Prostate gland (tissue), 2 donors: Measurements from ENCODE around the gene NAT14. TPM values are rescaled to one million over a fixed set of nuclear protein-coding genes. Genes with fewer than 3 reads are reported as not detected.

ENCODE experiments used
- DNase-seq: peaks from one replicate; pipeline ENCODE4 v3.0.0-alpha.2; 2019; ENCODE audit warnings: low spot score
- H3K27ac ChIP-seq, 2 donors: fragments of 200-600 bp; sonication (generic); 2 replicates each; pipeline ENCODE4 v1.5.1; 2017 to 2019
- H3K27me3 ChIP-seq: fragments of 200-600 bp; sonication (generic); replicated peaks from 2 replicates; pipeline ENCODE4 v1.5.1; 2019; ENCODE audit not compliant: insufficient read depth
- H3K36me3 ChIP-seq, 2 donors: fragments of 200-600 bp; sonication (generic); 1 replicate in 1 of 2; 2 replicates in 1 of 2; pipeline versions ENCODE4 v1.5.1 to v1.8.1; 2017 to 2019
- H3K4me1 ChIP-seq: fragments of 200-600 bp; sonication (generic); replicated peaks from 2 replicates; pipeline ENCODE4 v1.5.1; 2019
- H3K4me3 ChIP-seq, 2 donors: fragments of 200-600 bp; sonication (generic); 2 replicates each; pipeline ENCODE4 v1.5.1; 2017 to 2019
- H3K9me3 ChIP-seq: fragments of 200-600 bp; sonication (generic); 2 replicates; pipeline ENCODE4 v1.5.1; 2017
- CTCF ChIP-seq, 4 experiments: fragments of 200-600 bp in 2 of 4; fragments of 450-650 bp in 2 of 4; sonication (generic) in 2 of 4; IDR thresholded peaks; 1 replicate in 3 of 4; 2 replicates in 1 of 4; pipeline ENCODE4 v1.5.1; 2016 to 2019; ENCODE audit warnings: antibody characterized with exemption in 4 of 4, mild to moderate bottlenecking in 2 of 4, moderate library complexity in 2 of 4
- POLR2A ChIP-seq: fragments of 450-650 bp; IDR thresholded peaks from one replicate; pipeline ENCODE4 v1.6.1; 2016; ENCODE audit warnings: antibody characterized with exemption, mild to moderate bottlenecking
- POLR2AphosphoS5 ChIP-seq: sonication (generic); formaldehyde crosslinking; IDR thresholded peaks from one replicate; pipeline ENCODE4 v1.6.1; 2017; ENCODE audit warnings: antibody characterized with exemption
- WGBS: methylation state at CpG from one replicate; pipeline ENCODE4 v1.1.5; 2018; 5-methylcytosine and 5-hydroxymethylcytosine counted together
- intact Hi-C: fragments of 100-400 bp; cut with DNase I; formaldehyde crosslinking; loops from one replicate; pipeline ENCODE4 v1.14.2; 2022
- total RNA-seq, 2 donors: library from RNA; depleted of rRNA; stranded (reverse); fragments of >200 nt; gene quantifications; one replicate each; pipeline ENCODE4 v1.1.0, GENCODE V29; 2016

The NAT14 gene
- total RNA-seq, 2 donors from 2014 or later, result 10.8 to 19.8 TPM

GRCh38 chr19:55483706-55484592, 1.0 kb upstream of the NAT14 start:
- H3K9me3 ChIP-seq, result no peaks in the 10 kb centered on the region
- H3K4me1 ChIP-seq, result peaks cover 4% of the 10 kb centered on the region
- H3K4me3 ChIP-seq, result peak overlapping the region in 1 of 2 donors; percentile 57
- intact Hi-C loops, result no loop called here
- H3K27me3 ChIP-seq, result no peaks in the 10 kb centered on the region
- 77% methylated on average over 46 of the region's 46 CpGs for WGBS
- TF ChIP-seq CTCF (IDR thresholded peaks at IDR 0.05) (no peak), POLR2AphosphoS5 (no peak), POLR2A (no peak)
- peak overlapping the region in 1 of 2 donors; percentile 80 for H3K27ac ChIP-seq
- DNase-seq, result no peak
- peaks cover 0 to 5% of the 10 kb centered on the region in 2 donors for H3K36me3 ChIP-seq

GRCh38 chr19:55485439-55486011, 537 bp downstream of the NAT14 start:
- Histone ChIP-seq H3K36me3 (peaks cover 0 to 5% of the 10 kb centered on the region in 2 donors), H3K4me1 (peaks cover 4% of the 10 kb centered on the region), H3K9me3 (no peaks in the 10 kb centered on the region), H3K27me3 (no peaks in the 10 kb centered on the region), H3K27ac (peak overlapping the region; percentile 67 to 80), H3K4me3 (peak overlapping the region; percentile 51 to 57)
- no peak for DNase-seq
- 26% methylated on average over 16 of the region's 18 CpGs for WGBS
- intact Hi-C loops, result no loop called here
- no peak for TF ChIP-seq POLR2A
- no peak for TF ChIP-seq POLR2AphosphoS5
- TF ChIP-seq CTCF (IDR thresholded peaks at IDR 0.05), result no peak

- no peaks in the 10 kb centered on the region for H3K9me3 ChIP-seq
- no peak for DNase-seq
- TF ChIP-seq POLR2A (no peak), CTCF (IDR thresholded peaks at IDR 0.05) (no peak), POLR2AphosphoS5 (no peak)
- WGBS, result 73% methylated on average over 45 of the region's 53 CpGs
- intact Hi-C loops, result no loop called here
- peak overlapping the region in 1 of 2 donors; percentile 65 for H3K27ac ChIP-seq
- peaks cover 4% of the 10 kb centered on the region for H3K4me1 ChIP-seq
- no peaks in the 10 kb centered on the region for H3K27me3 ChIP-seq
- no peak overlapping the region for H3K4me3 ChIP-seq
- peaks cover 0 to 5% of the 10 kb centered on the region in 2 donors for H3K36me3 ChIP-seq
Measured at GRCh38 chr19:55486043-55486970, 1.3 kb downstream of the NAT14 start.

GRCh38 chr19:55486971-55487923, 2.3 kb downstream of the NAT14 start:
- peak overlapping the region in 1 of 2 donors; percentile 65 for H3K27ac ChIP-seq
- TF ChIP-seq CTCF (IDR thresholded peaks at IDR 0.05) (no peak), POLR2AphosphoS5 (no peak), POLR2A (no peak)
- H3K9me3 ChIP-seq, result no peaks in the 10 kb centered on the region
- peaks cover 4% of the 10 kb centered on the region for H3K4me1 ChIP-seq
- H3K36me3 ChIP-seq, result peaks cover 0 to 5% of the 10 kb centered on the region in 2 donors
- intact Hi-C loops, result no loop called here
- WGBS, result 43% methylated on average over 27 of the region's 27 CpGs
- no peaks in the 10 kb centered on the region for H3K27me3 ChIP-seq
- no peak overlapping the region for H3K4me3 ChIP-seq
- DNase-seq, result no peak
